Breast epithelium (tissue), 4 donors: ENCODE results near the gene PPP2R2B. TPM values are rescaled to one million over a fixed set of nuclear protein-coding genes. Genes with fewer than 3 reads are reported as not detected.

Experiments used
- DNase-seq, 2 donors: peaks; one replicate each; pipeline ENCODE4 v3.0.0-alpha.2; 2019; ENCODE audit warnings: low spot score in 2 of 2
- H3K27ac ChIP-seq, 2 donors: fragments of 200-600 bp; sonication (generic) in 1 of 2; one replicate each; pipeline ENCODE4 v1.5.1; 2016 to 2019; ENCODE audit warnings: mild to moderate bottlenecking in 1 of 2
- H3K27me3 ChIP-seq, 2 donors: fragments of 200-600 bp; sonication (generic) in 1 of 2; one replicate each; pipeline versions ENCODE4 v1.5.1 to v1.6.0; 2017 to 2019; ENCODE audit warnings: control low read depth in 1 of 2, mild to moderate bottlenecking in 1 of 2
- H3K36me3 ChIP-seq: fragments of 200-600 bp; one replicate; pipeline ENCODE4 v1.5.1; 2019
- H3K4me1 ChIP-seq, 2 donors: fragments of 200-600 bp; sonication (generic); one replicate each; pipeline ENCODE4 v1.5.1; 2016 to 2019; ENCODE audit warnings: control low read depth in 1 of 2
- H3K4me3 ChIP-seq, 3 donors: fragments of 200-600 bp; sonication (generic); 1 replicate in 2 of 3; 2 replicates in 1 of 3; pipeline ENCODE4 v1.5.1; 2016 to 2019; ENCODE audit warnings: mild to moderate bottlenecking in 3 of 3, moderate library complexity in 2 of 3
- H3K9me3 ChIP-seq, 2 donors: fragments of 200-600 bp; sonication (generic) in 1 of 2; one replicate each; pipeline ENCODE4 v1.5.1; 2016 to 2019; ENCODE audit warnings: control low read depth in 1 of 2
- POLR2A ChIP-seq: fragments of 450-650 bp; IDR thresholded peaks from one replicate; pipeline ENCODE4 v1.6.1; 2016; ENCODE audit warnings: antibody characterized with exemption, mild to moderate bottlenecking, moderate library complexity
- POLR2AphosphoS5 ChIP-seq, 3 donors: sonication (generic); formaldehyde crosslinking; IDR thresholded peaks; one replicate each; pipeline ENCODE4 v1.6.1; 2017; ENCODE audit warnings: antibody characterized with exemption in 3 of 3
- intact Hi-C: fragments of 100-400 bp; cut with DNase I; formaldehyde crosslinking; loops from one replicate; pipeline ENCODE4 v1.15.1; 2023; ENCODE audit warnings: low total_unique reads
- total RNA-seq, 3 donors: library from RNA; depleted of rRNA; stranded (reverse); fragments of >200 nt; gene quantifications; one replicate each; pipeline ENCODE4 v1.1.0, GENCODE V29; 2016
- TF ChIP-seq, protein P1 (sequence below), 3 donors: fragments of 450-650 bp; IDR thresholded peaks; one replicate each; pipeline ENCODE4 v1.5.1; 2016 to 2017; ENCODE audit warnings: antibody characterized with exemption in 3 of 3, mild to moderate bottlenecking in 3 of 3, moderate library complexity in 3 of 3

Gene PPP2R2B
- total RNA-seq, 3 donors from 2014 or later: 0.33 to 1.8 (median 1.6) TPM

DNA sequence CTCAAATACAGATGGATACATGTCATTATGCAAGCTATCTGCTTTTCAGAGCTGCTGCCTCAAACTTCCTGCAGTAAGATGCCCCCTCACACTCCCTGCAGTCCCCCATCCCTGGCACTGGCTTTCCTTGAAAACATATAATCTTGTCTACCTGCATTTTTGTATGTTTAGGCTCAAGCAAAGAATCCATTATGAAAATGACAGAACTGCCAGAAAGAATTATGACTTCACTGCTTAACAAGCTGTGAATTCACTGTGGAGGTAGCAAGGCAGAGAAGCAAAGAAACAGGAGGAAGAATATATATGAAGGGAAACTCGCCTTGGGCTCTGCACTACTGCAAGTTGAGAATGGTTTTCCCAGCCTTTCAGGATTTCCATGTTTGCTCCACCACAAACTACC is 39.4 kb upstream of the PPP2R2B start:
- no peak for DNase-seq
- Histone ChIP-seq H3K4me1 (no peaks in the 10 kb centered on the region), H3K36me3 (no peaks in the 10 kb centered on the region), H3K4me3 (no peak overlapping the region), H3K27me3 (no peaks in the 10 kb centered on the region), H3K27ac (no peak overlapping the region), H3K9me3 (no peaks in the 10 kb centered on the region)
- TF ChIP-seq POLR2A: no peak
- TF ChIP-seq, protein P1, sequence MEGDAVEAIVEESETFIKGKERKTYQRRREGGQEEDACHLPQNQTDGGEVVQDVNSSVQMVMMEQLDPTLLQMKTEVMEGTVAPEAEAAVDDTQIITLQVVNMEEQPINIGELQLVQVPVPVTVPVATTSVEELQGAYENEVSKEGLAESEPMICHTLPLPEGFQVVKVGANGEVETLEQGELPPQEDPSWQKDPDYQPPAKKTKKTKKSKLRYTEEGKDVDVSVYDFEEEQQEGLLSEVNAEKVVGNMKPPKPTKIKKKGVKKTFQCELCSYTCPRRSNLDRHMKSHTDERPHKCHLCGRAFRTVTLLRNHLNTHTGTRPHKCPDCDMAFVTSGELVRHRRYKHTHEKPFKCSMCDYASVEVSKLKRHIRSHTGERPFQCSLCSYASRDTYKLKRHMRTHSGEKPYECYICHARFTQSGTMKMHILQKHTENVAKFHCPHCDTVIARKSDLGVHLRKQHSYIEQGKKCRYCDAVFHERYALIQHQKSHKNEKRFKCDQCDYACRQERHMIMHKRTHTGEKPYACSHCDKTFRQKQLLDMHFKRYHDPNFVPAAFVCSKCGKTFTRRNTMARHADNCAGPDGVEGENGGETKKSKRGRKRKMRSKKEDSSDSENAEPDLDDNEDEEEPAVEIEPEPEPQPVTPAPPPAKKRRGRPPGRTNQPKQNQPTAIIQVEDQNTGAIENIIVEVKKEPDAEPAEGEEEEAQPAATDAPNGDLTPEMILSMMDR (IDR thresholded peaks at IDR 0.05): no peak
- intact Hi-C loops: loop anchor here (10.0 kb wide), 1 partner anchor 373 kb away; no protein-coding TSS in a partner anchor

DNA sequence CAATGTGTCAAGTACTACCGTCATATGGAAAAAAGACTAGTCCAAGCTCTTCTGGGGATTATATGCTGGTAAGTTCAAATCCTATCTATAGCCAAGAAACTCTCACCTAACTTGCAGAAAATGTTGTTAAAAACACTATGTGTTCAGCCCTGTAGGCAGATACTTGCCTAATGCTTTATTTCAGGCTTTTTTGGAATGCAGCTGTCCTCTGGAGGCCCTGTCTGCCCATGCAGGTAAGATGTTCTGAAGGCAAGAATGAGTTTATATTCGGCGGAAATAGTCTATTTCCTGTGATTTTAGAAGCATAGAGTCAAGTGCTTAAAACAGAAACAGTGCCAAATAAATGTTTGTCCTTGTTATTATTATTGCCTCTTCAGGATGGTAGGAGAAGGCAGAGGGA is 34.3 kb upstream of the PPP2R2B start:
- TF ChIP-seq POLR2A (no peak), POLR2AphosphoS5 (IDR thresholded peaks at IDR 0.05) (no peak)
- TF ChIP-seq, protein P1 (IDR thresholded peaks at IDR 0.05): no peak
- H3K27me3 ChIP-seq: no peaks in the 10 kb centered on the region
- H3K9me3 ChIP-seq: no peaks in the 10 kb centered on the region
- intact Hi-C loops: loop anchor here (10.0 kb wide), 1 partner anchor 368 kb away; no protein-coding TSS in a partner anchor
- H3K4me1 ChIP-seq: no peaks in the 10 kb centered on the region
- H3K36me3 ChIP-seq: no peaks in the 10 kb centered on the region
- no peak overlapping the region for H3K27ac ChIP-seq
- DNase-seq: no peak
- H3K4me3 ChIP-seq: no peak overlapping the region

DNA sequence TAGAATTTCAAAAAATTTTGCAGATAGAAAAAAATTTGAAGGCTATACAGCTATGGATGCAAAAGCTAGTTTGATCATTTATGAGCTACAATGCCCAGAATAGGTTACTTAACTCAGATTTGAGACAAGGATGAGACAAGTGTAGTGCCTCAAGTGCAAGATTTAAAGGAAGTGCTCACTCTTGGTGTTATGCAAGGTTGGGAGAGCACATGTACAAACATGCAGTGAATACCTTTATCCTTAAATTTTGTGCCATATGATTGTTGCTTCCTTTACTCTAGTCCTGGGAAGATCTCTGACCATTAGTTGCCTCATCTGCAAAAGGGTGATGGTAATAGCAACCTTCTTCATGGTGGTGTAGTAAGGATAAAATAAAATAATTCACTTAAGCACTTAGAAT is 31.7 kb upstream of the PPP2R2B start:
- DNase-seq: no peak
- H3K4me1 ChIP-seq: no peaks in the 10 kb centered on the region
- TF ChIP-seq POLR2AphosphoS5 (IDR thresholded peaks at IDR 0.05) (no peak), POLR2A (no peak)
- TF ChIP-seq, protein P1 (IDR thresholded peaks at IDR 0.05): no peak
- H3K36me3 ChIP-seq: no peaks in the 10 kb centered on the region
- no peak overlapping the region for H3K4me3 ChIP-seq
- intact Hi-C loops: loop anchor here (10.0 kb wide), 1 partner anchor 365 kb away; no protein-coding TSS in a partner anchor
- H3K9me3 ChIP-seq: no peaks in the 10 kb centered on the region
- no peaks in the 10 kb centered on the region for H3K27me3 ChIP-seq
- no peak overlapping the region for H3K27ac ChIP-seq

DNA sequence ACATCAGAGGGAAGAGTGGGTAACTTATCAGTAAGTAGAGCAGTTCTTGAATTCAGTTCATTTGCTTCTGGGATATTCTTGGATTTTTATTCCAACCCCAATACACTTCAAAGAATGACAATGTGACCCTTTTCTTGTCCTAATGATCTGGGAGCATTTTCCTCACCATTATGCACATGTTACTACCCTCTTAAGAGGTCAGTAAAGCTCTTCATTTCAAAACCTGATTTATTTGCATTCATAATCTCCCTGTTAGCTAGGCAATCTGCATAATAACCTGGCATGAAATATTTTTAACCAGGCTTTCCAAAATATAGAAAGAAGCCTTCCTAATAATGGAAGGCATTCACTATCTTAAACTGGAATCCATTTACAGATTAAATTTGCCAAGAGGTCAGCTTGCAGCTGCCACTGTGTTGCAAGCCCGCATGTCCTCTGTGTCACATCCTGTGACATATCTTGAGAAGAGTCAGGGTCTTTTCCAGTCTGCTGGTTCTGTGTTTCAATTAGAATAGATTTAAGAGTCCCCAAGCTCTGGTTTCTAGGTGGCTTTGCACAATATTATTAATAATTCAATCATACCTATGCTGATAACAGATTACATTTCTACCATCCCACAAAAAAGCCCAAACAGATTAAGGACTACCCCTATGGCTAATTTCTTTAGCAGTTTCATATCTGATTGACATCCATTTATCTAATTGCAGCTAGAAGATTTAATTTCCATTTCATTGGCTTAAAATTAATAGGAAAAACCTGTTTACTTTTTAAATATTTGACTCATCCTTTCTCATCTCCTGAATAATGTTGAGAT is 30.9 kb upstream of the PPP2R2B start:
- Histone ChIP-seq H3K27me3 (no peaks in the 10 kb centered on the region), H3K4me1 (no peaks in the 10 kb centered on the region), H3K27ac (no peak overlapping the region), H3K36me3 (no peaks in the 10 kb centered on the region), H3K9me3 (no peaks in the 10 kb centered on the region), H3K4me3 (no peak overlapping the region)
- TF ChIP-seq, protein P1 (IDR thresholded peaks at IDR 0.05): no peak
- TF ChIP-seq POLR2A: no peak
- TF ChIP-seq POLR2AphosphoS5 (IDR thresholded peaks at IDR 0.05): no peak
- intact Hi-C loops: loop anchor here (10.0 kb wide), 1 partner anchor 365 kb away; no protein-coding TSS in a partner anchor
- no peak for DNase-seq

DNA sequence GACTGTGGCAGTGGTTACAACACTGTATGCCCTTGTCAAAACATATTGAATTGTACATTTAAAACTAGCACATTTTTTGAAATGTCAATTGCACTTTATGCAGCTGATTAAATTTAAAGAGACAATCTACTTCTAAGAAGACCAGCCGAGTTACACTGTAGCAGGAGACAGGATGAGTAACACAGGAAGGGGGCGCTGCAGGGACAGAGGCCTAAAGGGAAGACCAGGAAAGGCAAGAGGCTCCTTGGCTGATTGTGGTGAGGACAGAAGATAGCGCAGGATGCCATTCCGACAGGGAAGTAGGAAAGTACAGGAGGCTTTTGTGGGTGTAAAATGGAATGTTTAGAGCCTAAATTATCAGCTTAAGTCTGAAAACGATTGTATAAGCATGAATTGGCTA is 28.2 kb upstream of the PPP2R2B start:
- no peaks in the 10 kb centered on the region for H3K27me3 ChIP-seq
- TF ChIP-seq POLR2A (no peak), POLR2AphosphoS5 (IDR thresholded peaks at IDR 0.05) (no peak)
- TF ChIP-seq, protein P1 (IDR thresholded peaks at IDR 0.05): no peak
- no peaks in the 10 kb centered on the region for H3K9me3 ChIP-seq
- intact Hi-C loops: no loop called here
- no peaks in the 10 kb centered on the region for H3K4me1 ChIP-seq
- no peaks in the 10 kb centered on the region for H3K36me3 ChIP-seq
- H3K4me3 ChIP-seq: no peak overlapping the region
- no peak for DNase-seq
- no peak overlapping the region for H3K27ac ChIP-seq
